Ovary (tissue), 9 donors: ENCODE measurements around the gene DPEP1. TPM values are rescaled to one million over a fixed set of nuclear protein-coding genes. Genes with fewer than 3 reads are reported as not detected.
"Not testable (repeated sequence)": the region's sequence is repeated elsewhere in the genome, so short reads cannot be mapped to it uniquely, and the experiment has no call there.

Experiments
- DNase-seq, 5 donors: peaks; one replicate each; pipeline ENCODE4 v3.0.0-alpha.2; 2019 to 2020
- H3K27ac ChIP-seq, 2 donors: fragments of 200-600 bp; one replicate each; pipeline versions ENCODE4 v1.5.1 to v1.8.0; 2019 to 2022
- H3K27me3 ChIP-seq: fragments of 200-600 bp; one replicate; pipeline ENCODE4 v1.8.0; 2022
- H3K36me3 ChIP-seq: fragments of 200-600 bp; sonication (generic); one replicate; pipeline ENCODE4 v1.5.1; 2019
- H3K4me1 ChIP-seq: one replicate; pipeline ENCODE4 v1.8.1; 2013; ENCODE audit warnings: mild to moderate bottlenecking, moderate library complexity; ENCODE audit not compliant: insufficient read depth
- H3K4me3 ChIP-seq: fragments of 200-600 bp; sonication (generic); one replicate; pipeline ENCODE4 v1.5.1; 2017
- H3K9me3 ChIP-seq, 2 donors: fragments of 200-600 bp in 1 of 2; sonication (generic) in 1 of 2; one replicate each; pipeline versions ENCODE4 v1.5.1 to v1.8.1; 2013 to 2019; ENCODE audit warnings: mild to moderate bottlenecking in 1 of 2, moderate library complexity in 1 of 2
- EP300 ChIP-seq: sonication (generic); formaldehyde crosslinking; IDR thresholded peaks from one replicate; pipeline ENCODE4 v1.6.1; 2017; ENCODE audit warnings: antibody characterized with exemption
- POLR2A ChIP-seq: fragments of 450-650 bp; IDR thresholded peaks from one replicate; pipeline ENCODE4 v1.6.1; 2017; ENCODE audit warnings: antibody characterized with exemption, mild to moderate bottlenecking, moderate library complexity
- WGBS, 3 donors: extraction: QIAGEN DNeasy Blood & Tissue Kit in 1 of 3; methylation state at CpG; one replicate each; pipeline versions ENCODE4 v1.1.5 to v1.1.7; 2013 to 2017; 5-methylcytosine and 5-hydroxymethylcytosine counted together
- intact Hi-C, 4 donors: fragments of 100-400 bp; cut with DNase I; formaldehyde crosslinking; loops; one replicate each; pipeline versions ENCODE4 v1.11.0 to v1.15.1; 2022 to 2023
- polyA plus RNA-seq, 2 donors: library from polyadenylated mRNA; stranded (reverse); fragments of 200-250 nt in 1 of 2; fragments of 350-450 nt in 1 of 2; fragmentation: Illumina TruSeq in 1 of 2; extraction: RNeasy Lipid Tissue Mini Kit (QIAGEN cat#74804) in 1 of 2; gene quantifications; one replicate each; pipeline ENCODE4 v1.2.3, GENCODE V29; 2013 to 2014
- total RNA-seq, 7 donors: library from RNA; depleted of rRNA in 2 of 7; stranded (reverse); fragments of >200 nt in 2 of 7; fragmentation: NEBNext Ultra II Directional in 3 of 7; extraction: Animal tissue kit (Norgen Biotek cat#: 25700) in 3 of 7; gene quantifications; one replicate each; pipeline versions ENCODE4 v1.1.0 to v1.2.4, GENCODE V29; 2016 to 2023
- TF ChIP-seq, protein P1 (sequence below), 3 donors: fragments of 450-650 bp in 2 of 3; fragments of 200-600 bp in 1 of 3; IDR thresholded peaks; one replicate each; pipeline versions ENCODE4 v1.5.1 to v1.8.0; 2016 to 2022; ENCODE audit warnings: antibody characterized with exemption in 3 of 3, mild to moderate bottlenecking in 1 of 3
- donor health status: DM: no; HTN: no; CAD: no; lungs with moderate emphysema.
- donor health status: DM: no; HTN: no; CAD: no.
- donor health status: Bipolar disorder and iron deficiency.
- donor health status: DM: yes; HTN: yes; CAD: no.
- donor health status: DM: no; HTN: no; CAD: no.
- donor health status: DM: yes; HTN: yes; CAD: no.

The DPEP1 gene
- total and polyA plus RNA-seq, 9 donors: 0.30 to 5.7 (median 1.3) TPM; not detected in 1

DNA sequence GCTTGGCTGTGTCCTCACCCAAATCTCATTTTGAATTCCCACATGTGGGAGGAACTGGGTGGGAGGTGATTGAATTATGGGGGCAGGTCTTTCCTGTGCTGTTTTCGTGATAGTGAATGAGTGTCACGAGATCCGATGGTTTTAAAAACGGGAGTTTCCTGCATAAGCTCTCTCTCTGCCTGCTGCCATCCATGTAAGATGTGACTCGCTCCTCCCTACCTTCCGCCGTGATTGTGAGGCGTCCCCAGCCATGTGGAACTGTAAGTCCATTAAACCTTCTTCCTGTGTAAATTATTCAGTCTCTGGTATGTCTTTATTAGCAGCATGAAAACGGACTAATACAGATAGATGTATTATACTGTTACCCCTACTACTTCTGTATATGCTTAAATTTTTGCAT lies 47.8 kb downstream of the DPEP1 start:
- H3K27ac ChIP-seq: no peak overlapping the region
- H3K4me3 ChIP-seq: no peak overlapping the region
- intact Hi-C loops: no loop called here
- DNase-seq: no peak
- TF ChIP-seq POLR2A: no peak
- no peak for TF ChIP-seq EP300
- TF ChIP-seq, protein P1, sequence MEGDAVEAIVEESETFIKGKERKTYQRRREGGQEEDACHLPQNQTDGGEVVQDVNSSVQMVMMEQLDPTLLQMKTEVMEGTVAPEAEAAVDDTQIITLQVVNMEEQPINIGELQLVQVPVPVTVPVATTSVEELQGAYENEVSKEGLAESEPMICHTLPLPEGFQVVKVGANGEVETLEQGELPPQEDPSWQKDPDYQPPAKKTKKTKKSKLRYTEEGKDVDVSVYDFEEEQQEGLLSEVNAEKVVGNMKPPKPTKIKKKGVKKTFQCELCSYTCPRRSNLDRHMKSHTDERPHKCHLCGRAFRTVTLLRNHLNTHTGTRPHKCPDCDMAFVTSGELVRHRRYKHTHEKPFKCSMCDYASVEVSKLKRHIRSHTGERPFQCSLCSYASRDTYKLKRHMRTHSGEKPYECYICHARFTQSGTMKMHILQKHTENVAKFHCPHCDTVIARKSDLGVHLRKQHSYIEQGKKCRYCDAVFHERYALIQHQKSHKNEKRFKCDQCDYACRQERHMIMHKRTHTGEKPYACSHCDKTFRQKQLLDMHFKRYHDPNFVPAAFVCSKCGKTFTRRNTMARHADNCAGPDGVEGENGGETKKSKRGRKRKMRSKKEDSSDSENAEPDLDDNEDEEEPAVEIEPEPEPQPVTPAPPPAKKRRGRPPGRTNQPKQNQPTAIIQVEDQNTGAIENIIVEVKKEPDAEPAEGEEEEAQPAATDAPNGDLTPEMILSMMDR (IDR thresholded peaks at IDR 0.05): no peak
- H3K27me3 ChIP-seq: no peaks in the 10 kb centered on the region
- WGBS, 3 donors: 92 to 95% (median 92%) methylated on average over 9 of the region's 9 CpGs
- peaks cover 13% of the 10 kb centered on the region for H3K4me1 ChIP-seq
- H3K9me3 ChIP-seq: no peaks in the 10 kb centered on the region
- H3K36me3 ChIP-seq: no peaks in the 10 kb centered on the region

DNA sequence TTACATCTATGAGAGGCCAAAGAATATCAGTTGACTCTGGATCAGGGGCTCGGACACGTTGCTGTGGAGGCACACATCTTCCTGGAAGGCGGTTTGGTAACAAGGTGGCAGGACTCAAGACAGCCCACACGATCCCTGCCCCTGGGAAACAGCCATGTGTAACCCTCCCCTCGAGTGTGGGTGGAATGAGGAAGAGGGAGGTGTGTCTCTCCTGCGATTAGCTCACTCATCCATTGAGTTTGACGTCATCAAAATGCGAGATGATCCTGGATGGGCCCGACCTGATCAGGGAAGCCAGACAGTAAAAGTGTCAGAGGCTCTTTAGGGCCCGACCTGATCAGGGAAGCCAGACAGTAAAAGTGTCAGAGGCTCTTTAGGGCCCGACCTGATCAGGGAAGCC lies 50.8 kb downstream of the DPEP1 start:
- H3K27me3 ChIP-seq, H3K9me3 ChIP-seq, DNase-seq, H3K27ac ChIP-seq, H3K36me3 ChIP-seq, intact Hi-C loops, H3K4me1 ChIP-seq, H3K4me3 ChIP-seq: not testable (repeated sequence)
- 29 to 42% (median 39%) methylated on average over 10 to 11 of the region's 11 CpGs for WGBS, 3 donors

DNA sequence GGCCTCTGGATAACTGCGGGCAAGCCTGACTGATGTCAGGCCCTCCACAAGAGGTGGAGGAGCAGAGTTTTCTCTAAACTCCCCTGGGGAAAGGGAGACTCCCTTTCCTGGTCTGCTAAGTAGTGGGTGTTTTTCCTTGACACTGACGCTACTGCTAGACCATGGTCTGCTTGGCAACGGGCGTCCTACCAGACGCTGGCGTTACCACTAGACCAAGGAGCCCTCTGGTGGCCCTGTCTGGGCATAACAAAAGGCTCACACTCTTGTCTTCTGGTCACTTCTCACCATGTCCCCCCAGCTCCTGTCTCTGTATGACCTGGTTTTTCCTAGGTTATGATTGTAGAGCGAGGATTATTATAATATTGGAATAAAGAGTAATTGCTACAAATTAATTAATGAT lies 53.6 kb downstream of the DPEP1 start:
- DNase-seq, intact Hi-C loops, H3K27me3 ChIP-seq, H3K4me1 ChIP-seq, H3K27ac ChIP-seq, H3K9me3 ChIP-seq, H3K4me3 ChIP-seq, H3K36me3 ChIP-seq: not testable (repeated sequence)
- WGBS, 3 donors: 40 to 58% (median 43%) methylated on average over 7 of the region's 7 CpGs

DNA sequence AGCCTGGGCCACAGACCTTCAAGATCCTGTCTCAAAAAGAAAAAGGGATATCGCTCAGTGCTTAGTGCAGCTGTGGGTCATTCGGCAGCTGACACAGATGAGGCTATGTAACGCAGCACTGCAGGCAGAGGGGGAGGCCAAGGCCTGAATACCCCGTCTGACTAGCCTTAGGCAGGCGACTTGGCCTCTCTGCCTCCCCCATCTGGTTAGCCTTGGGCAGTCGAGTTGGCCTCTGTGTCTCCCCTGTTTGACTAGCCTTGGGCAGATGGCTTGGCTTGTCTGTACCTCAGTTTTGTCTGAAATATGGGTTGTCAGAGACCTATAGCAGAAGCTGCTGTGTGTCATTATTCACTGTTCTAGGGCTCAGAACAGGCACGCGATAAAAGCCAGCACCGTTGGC lies 54.2 kb downstream of the DPEP1 start:
- intact Hi-C loops: no loop called here
- DNase-seq: no peak
- whole genome bisulfite sequencing, 3 donors: 76 to 86% (median 78%) methylated on average over 9 of the region's 9 CpGs
- Histone ChIP-seq H3K9me3 (no peaks in the 10 kb centered on the region), H3K27ac (no peak overlapping the region), H3K36me3 (no peaks in the 10 kb centered on the region), H3K4me1 (no peaks in the 10 kb centered on the region), H3K27me3 (no peaks in the 10 kb centered on the region), H3K4me3 (no peak overlapping the region)
- TF ChIP-seq POLR2A (no peak), EP300 (no peak)
- TF ChIP-seq, protein P1 (IDR thresholded peaks at IDR 0.05): no peak

DNA sequence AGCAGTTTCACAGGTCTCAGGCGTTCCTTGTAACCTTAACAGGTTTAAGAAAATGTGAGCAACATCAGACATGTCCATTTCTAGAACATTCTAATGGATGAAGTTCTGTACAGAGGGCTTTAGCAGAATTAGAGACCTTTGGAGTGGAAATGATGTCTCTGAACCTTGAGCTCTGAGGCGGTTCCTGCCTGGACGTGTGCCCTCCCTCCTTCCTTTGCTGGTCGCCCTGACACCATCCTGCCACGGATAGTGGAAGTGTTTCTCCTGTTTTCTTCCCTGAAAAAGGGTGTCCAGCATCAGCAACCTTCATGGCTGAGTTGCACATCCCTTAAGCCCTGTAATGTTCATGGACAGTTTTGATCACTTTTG lies 55.3 kb downstream of the DPEP1 start:
- H3K27me3 ChIP-seq: no peaks in the 10 kb centered on the region
- H3K27ac ChIP-seq: no peak overlapping the region
- no peaks in the 10 kb centered on the region for H3K4me1 ChIP-seq
- intact Hi-C loops: no loop called here
- H3K4me3 ChIP-seq: no peak overlapping the region
- no peak for DNase-seq
- H3K9me3 ChIP-seq: no peaks in the 10 kb centered on the region
- TF ChIP-seq, protein P1 (IDR thresholded peaks at IDR 0.05): no peak
- TF ChIP-seq POLR2A (no peak), EP300 (no peak)
- WGBS, 3 donors: 57 to 69% (median 67%) methylated on average over 5 of the region's 5 CpGs
- H3K36me3 ChIP-seq: no peaks in the 10 kb centered on the region

DNA sequence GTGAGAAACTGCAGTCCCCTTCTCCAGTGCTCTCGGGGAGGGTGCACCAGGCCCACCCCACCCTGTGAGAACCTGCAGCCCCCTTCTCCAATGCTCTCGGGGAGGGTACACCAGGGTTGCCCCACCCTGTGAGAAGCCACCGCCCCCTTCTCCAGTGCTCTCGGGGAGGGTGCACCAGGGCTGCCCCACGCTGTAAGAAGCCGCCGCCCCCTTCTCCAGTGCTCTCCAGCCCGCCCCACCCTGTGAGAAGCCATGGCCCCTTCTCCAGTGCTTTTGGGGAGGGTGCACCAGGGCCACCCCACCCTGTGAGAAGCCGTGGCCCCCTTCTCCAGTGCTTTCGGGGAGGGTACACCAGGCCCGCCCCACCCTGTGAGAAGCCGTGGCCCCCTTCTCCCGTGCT lies 56.3 kb downstream of the DPEP1 start:
- 84 to 92% (median 89%) methylated on average over 8 to 13 of the region's 13 CpGs for WGBS, 3 donors
- intact Hi-C loops: no loop called here
- TF ChIP-seq, protein P1 (IDR thresholded peaks at IDR 0.05): no peak
- TF ChIP-seq POLR2A: no peak
- no peak overlapping the region for H3K4me3 ChIP-seq
- no peaks in the 10 kb centered on the region for H3K4me1 ChIP-seq
- no peaks in the 10 kb centered on the region for H3K36me3 ChIP-seq
- no peaks in the 10 kb centered on the region for H3K27me3 ChIP-seq
- H3K27ac ChIP-seq: no peak overlapping the region
- no peaks in the 10 kb centered on the region for H3K9me3 ChIP-seq
- no peak for DNase-seq
